Right lobe of liver (tissue), 4 donors: ENCODE measurements around the gene POLR2C.

Experiments
- CTCF ChIP-seq, 4 donors: fragments of 200-600 bp in 3 of 4; fragments of 450-650 bp in 1 of 4; IDR thresholded peaks; one replicate each; pipeline versions ENCODE4 v1.5.1 to v1.8.0; 2016 to 2022; ENCODE audit warnings: antibody characterized with exemption in 4 of 4, mild to moderate bottlenecking in 2 of 4
- POLR2A ChIP-seq: fragments of 450-650 bp; IDR thresholded peaks from one replicate; pipeline ENCODE4 v1.6.1; 2017; ENCODE audit warnings: antibody characterized with exemption, mild to moderate bottlenecking
- donor health status: DM: no; HTN: no; CAD: no.
- donor health status: DM: no; HTN: no; CAD: no.
- donor health status: DM: no; HTN: yes; CAD: no.

- TF ChIP-seq POLR2A, result no peak
- TF ChIP-seq CTCF (IDR thresholded peaks at IDR 0.05), result no peak
Observed at GRCh38 chr16:57512296-57513001, 50.0 kb downstream of the POLR2C start.
